Dendritic cell treated with granulocyte-macrophage colony-stimulating factor and Interleukin-4, amounts not matched to agents 40 ng/mL and 50 ng/mL, for 4 days (primary cell): ENCODE data around the gene ATG4B.

Source experiments
- H3K27ac Mint-ChIP-seq: one replicate; pipeline ENCODE4 v1.8.0; 2022; ENCODE audit warnings: mild to moderate bottlenecking, mixed read lengths
- H3K27me3 Mint-ChIP-seq: one replicate; pipeline ENCODE4 v1.8.0; 2022; ENCODE audit warnings: mild to moderate bottlenecking, mixed read lengths
- H3K36me3 Mint-ChIP-seq: one replicate; pipeline ENCODE4 v1.8.0; 2022; ENCODE audit warnings: low read depth, mixed read lengths
- H3K4me1 Mint-ChIP-seq: one replicate; pipeline ENCODE4 v1.8.0; 2022; ENCODE audit warnings: low read depth, mixed read lengths
- H3K4me3 Mint-ChIP-seq: one replicate; pipeline ENCODE4 v1.8.0; 2022; ENCODE audit warnings: mild to moderate bottlenecking, moderate library complexity, mixed read lengths
- H3K9me3 Mint-ChIP-seq: one replicate; pipeline ENCODE4 v1.8.0; 2022; ENCODE audit warnings: mixed read lengths
- intact Hi-C: fragments of 100-400 bp; cut with micrococcal nuclease; formaldehyde crosslinking; loops from one replicate; pipeline ENCODE4 v1.15.0; 2022

Gene ATG4B

GRCh38 chr2:241618296-241618805 lies 19.1 kb upstream of the ATG4B start:
- Mint-ChIP-seq H3K27ac (peak overlapping the region; percentile 54), H3K4me3 (no peak overlapping the region)
- intact Hi-C loops = loop anchor here (10.0 kb wide), 1 partner anchor 1054 kb away; the partner anchor contains the start of genes DUSP28 and RNPEPL1

GRCh38 chr2:241618829-241619228 lies 18.7 kb upstream of the ATG4B start:
- intact Hi-C loops = loop anchor here (10.0 kb wide), 1 partner anchor 1054 kb away; the partner anchor contains the start of genes DUSP28 and RNPEPL1
- no peaks in the 10 kb centered on the region for H3K27me3 Mint-ChIP-seq
- no peak overlapping the region for H3K27ac Mint-ChIP-seq
- H3K9me3 Mint-ChIP-seq = peaks cover 9% of the 10 kb centered on the region
- peaks cover 62% of the 10 kb centered on the region for H3K36me3 Mint-ChIP-seq
- peaks cover 40% of the 10 kb centered on the region for H3K4me1 Mint-ChIP-seq
- H3K4me3 Mint-ChIP-seq = no peak overlapping the region

More at GRCh38 chr2:241618296-241618805, 19.1 kb upstream of the ATG4B start:
- Mint-ChIP-seq H3K27me3 (no peaks in the 10 kb centered on the region), H3K4me1 (peaks cover 40% of the 10 kb centered on the region), H3K9me3 (peaks cover 9% of the 10 kb centered on the region), H3K36me3 (peaks cover 62% of the 10 kb centered on the region)

GRCh38 chr2:241619597-241620418 lies 17.7 kb upstream of the ATG4B start:
- Mint-ChIP-seq H3K27ac (no peak overlapping the region), H3K27me3 (no peaks in the 10 kb centered on the region), H3K4me3 (no peak overlapping the region), H3K4me1 (peaks cover 40% of the 10 kb centered on the region), H3K36me3 (peaks cover 68% of the 10 kb centered on the region), H3K9me3 (peaks cover 9% of the 10 kb centered on the region)
- intact Hi-C loops = loop anchor here (10.0 kb wide), 1 partner anchor 1055 kb away; the partner anchor contains the start of genes DUSP28 and RNPEPL1

- Mint-ChIP-seq H3K27ac (no peak overlapping the region), H3K4me1 (peaks cover 40% of the 10 kb centered on the region), H3K4me3 (no peak overlapping the region), H3K9me3 (peaks cover 9% of the 10 kb centered on the region), H3K36me3 (peaks cover 72% of the 10 kb centered on the region), H3K27me3 (no peaks in the 10 kb centered on the region)
- intact Hi-C loops = no loop called here
Observed at GRCh38 chr2:241620419-241620769, 17.1 kb upstream of the ATG4B start.

- no peaks in the 10 kb centered on the region for H3K9me3 Mint-ChIP-seq
- H3K27ac Mint-ChIP-seq = no peak overlapping the region
- intact Hi-C loops = no loop called here
- H3K4me3 Mint-ChIP-seq = no peak overlapping the region
- no peaks in the 10 kb centered on the region for H3K27me3 Mint-ChIP-seq
- peaks cover 90% of the 10 kb centered on the region for H3K36me3 Mint-ChIP-seq
- peaks cover 7% of the 10 kb centered on the region for H3K4me1 Mint-ChIP-seq
Observed at GRCh38 chr2:241627675-241628074, 9.8 kb upstream of the ATG4B start.

GRCh38 chr2:241629762-241630435 lies 7.6 kb upstream of the ATG4B start:
- H3K27ac Mint-ChIP-seq = peak overlapping the region; percentile 25
- H3K9me3 Mint-ChIP-seq = no peaks in the 10 kb centered on the region
- H3K36me3 Mint-ChIP-seq = peaks cover 83% of the 10 kb centered on the region
- H3K27me3 Mint-ChIP-seq = no peaks in the 10 kb centered on the region
- no peak overlapping the region for H3K4me3 Mint-ChIP-seq
- H3K4me1 Mint-ChIP-seq = peaks cover 12% of the 10 kb centered on the region
- intact Hi-C loops = loop anchor here (10.0 kb wide), 1 partner anchor 275 kb away; the partner anchor contains the start of gene FARP2

- no peak overlapping the region for H3K4me3 Mint-ChIP-seq
- H3K36me3 Mint-ChIP-seq = peaks cover 65% of the 10 kb centered on the region
- intact Hi-C loops = loop anchor here (10.0 kb wide), 1 partner anchor 278 kb away; the partner anchor contains the start of gene FARP2
- H3K9me3 Mint-ChIP-seq = no peaks in the 10 kb centered on the region
- no peaks in the 10 kb centered on the region for H3K27me3 Mint-ChIP-seq
- H3K27ac Mint-ChIP-seq = no peak overlapping the region
- H3K4me1 Mint-ChIP-seq = peaks cover 27% of the 10 kb centered on the region
Observed at GRCh38 chr2:241632478-241633325, 4.8 kb upstream of the ATG4B start.

GRCh38 chr2:241633561-241633960 lies 3.9 kb upstream of the ATG4B start:
- Mint-ChIP-seq H3K4me1 (peaks cover 34% of the 10 kb centered on the region), H3K27ac (no peak overlapping the region), H3K4me3 (no peak overlapping the region), H3K36me3 (peaks cover 57% of the 10 kb centered on the region), H3K27me3 (no peaks in the 10 kb centered on the region), H3K9me3 (no peaks in the 10 kb centered on the region)
- intact Hi-C loops = loop anchor here (10.0 kb wide), 1 partner anchor 279 kb away; the partner anchor contains the start of gene FARP2

GRCh38 chr2:241635756-241636155 lies 1.7 kb upstream of the ATG4B start:
- Mint-ChIP-seq H3K36me3 (peaks cover 56% of the 10 kb centered on the region), H3K4me1 (peaks cover 48% of the 10 kb centered on the region)
- intact Hi-C loops = loop anchor here (1.0 to 10.0 kb wide), 4 partner anchors 19 to 281 kb away; partner anchors contain the start of genes DTYMK, FARP2 and ING5

GRCh38 chr2:241636182-241637017 lies 1.1 kb upstream of the ATG4B start:
- Mint-ChIP-seq H3K27ac (peak overlapping the region; percentile 77), H3K4me3 (peak overlapping the region; percentile 80), H3K4me1 (peaks cover 55% of the 10 kb centered on the region), H3K27me3 (no peaks in the 10 kb centered on the region), H3K9me3 (no peaks in the 10 kb centered on the region), H3K36me3 (peaks cover 55% of the 10 kb centered on the region)
- intact Hi-C loops = loop anchor here (1.0 to 10.0 kb wide), 4 partner anchors 20 to 282 kb away; partner anchors contain the start of genes DTYMK, FARP2 and ING5

More at GRCh38 chr2:241635756-241636155, 1.7 kb upstream of the ATG4B start:
- no peaks in the 10 kb centered on the region for H3K27me3 Mint-ChIP-seq
- H3K27ac Mint-ChIP-seq = peak overlapping the region; percentile 77
- H3K9me3 Mint-ChIP-seq = no peaks in the 10 kb centered on the region
- peak overlapping the region; percentile 80 for H3K4me3 Mint-ChIP-seq

- Mint-ChIP-seq H3K36me3 (peaks cover 51% of the 10 kb centered on the region), H3K4me1 (peaks cover 66% of the 10 kb centered on the region)
Observed at GRCh38 chr2:241637795-241638660, 535 bp downstream of the ATG4B start.

More at GRCh38 chr2:241637795-241638660, 535 bp downstream of the ATG4B start:
- Mint-ChIP-seq H3K27ac (peak overlapping the region; percentile 85), H3K27me3 (no peaks in the 10 kb centered on the region), H3K9me3 (no peaks in the 10 kb centered on the region), H3K4me3 (peak overlapping the region; percentile 84)
- intact Hi-C loops = loop anchor here (2.0 to 10.0 kb wide), 3 partner anchors 21 to 283 kb away; partner anchors contain the start of genes DTYMK and FARP2
